ENCODE results near the gene SSH2.

DNA sequence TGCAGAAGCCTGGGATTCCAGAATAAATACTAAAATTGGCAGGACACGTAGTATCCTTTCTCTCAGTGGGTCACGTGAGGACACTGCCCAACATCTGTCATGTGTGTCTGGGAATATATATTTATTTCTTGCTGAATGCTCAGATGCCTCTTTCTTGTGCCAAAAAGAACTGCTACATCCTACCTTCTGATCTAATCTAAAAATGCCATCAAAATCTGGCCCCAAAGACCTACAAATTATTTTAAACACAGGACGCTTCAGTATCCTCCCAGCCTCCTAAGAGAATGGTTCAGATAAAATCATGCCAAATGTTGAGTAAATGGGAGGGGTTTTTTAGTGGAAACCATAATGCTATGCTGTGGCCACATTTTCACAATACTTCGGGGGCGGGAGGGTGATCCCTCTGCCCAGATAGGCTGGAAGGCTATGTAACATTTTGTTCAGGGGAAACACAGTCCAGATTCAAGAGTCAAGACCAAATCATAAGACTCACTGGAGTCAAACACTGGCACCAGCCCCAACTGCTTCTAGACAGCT, 284.4 kb downstream of the SSH2 start:
- TF ChIP-seq, protein P1, sequence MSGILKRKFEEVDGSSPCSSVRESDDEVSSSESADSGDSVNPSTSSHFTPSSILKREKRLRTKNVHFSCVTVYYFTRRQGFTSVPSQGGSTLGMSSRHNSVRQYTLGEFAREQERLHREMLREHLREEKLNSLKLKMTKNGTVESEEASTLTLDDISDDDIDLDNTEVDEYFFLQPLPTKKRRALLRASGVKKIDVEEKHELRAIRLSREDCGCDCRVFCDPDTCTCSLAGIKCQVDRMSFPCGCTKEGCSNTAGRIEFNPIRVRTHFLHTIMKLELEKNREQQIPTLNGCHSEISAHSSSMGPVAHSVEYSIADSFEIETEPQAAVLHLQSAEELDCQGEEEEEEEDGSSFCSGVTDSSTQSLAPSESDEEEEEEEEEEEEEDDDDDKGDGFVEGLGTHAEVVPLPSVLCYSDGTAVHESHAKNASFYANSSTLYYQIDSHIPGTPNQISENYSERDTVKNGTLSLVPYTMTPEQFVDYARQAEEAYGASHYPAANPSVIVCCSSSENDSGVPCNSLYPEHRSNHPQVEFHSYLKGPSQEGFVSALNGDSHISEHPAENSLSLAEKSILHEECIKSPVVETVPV (CRISPR knock-in tag; IDR thresholded peaks at IDR 0.05) = no peak
- TF ChIP-seq, protein P2, sequence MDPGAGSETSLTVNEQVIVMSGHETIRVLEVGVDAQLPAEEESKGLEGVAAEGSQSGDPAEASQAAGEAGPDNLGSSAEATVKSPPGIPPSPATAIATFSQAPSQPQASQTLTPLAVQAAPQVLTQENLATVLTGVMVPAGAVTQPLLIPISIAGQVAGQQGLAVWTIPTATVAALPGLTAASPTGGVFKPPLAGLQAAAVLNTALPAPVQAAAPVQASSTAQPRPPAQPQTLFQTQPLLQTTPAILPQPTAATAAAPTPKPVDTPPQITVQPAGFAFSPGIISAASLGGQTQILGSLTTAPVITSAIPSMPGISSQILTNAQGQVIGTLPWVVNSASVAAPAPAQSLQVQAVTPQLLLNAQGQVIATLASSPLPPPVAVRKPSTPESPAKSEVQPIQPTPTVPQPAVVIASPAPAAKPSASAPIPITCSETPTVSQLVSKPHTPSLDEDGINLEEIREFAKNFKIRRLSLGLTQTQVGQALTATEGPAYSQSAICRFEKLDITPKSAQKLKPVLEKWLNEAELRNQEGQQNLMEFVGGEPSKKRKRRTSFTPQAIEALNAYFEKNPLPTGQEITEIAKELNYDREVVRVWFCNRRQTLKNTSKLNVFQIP (CRISPR knock-in tag; IDR thresholded peaks at IDR 0.05; ENCODE audit: borderline replicate concordance, low read depth) = no peak
- TF ChIP-seq ZFP3 (CRISPR knock-in tag; IDR thresholded peaks at IDR 0.05) (no peak), TCF4 (CRISPR knock-in tag; IDR thresholded peaks at IDR 0.05; ENCODE audit: borderline replicate concordance) (peak; percentile 12; the same call in 1 of the 2 replicates), TOX (CRISPR knock-in tag; IDR thresholded peaks at IDR 0.05; ENCODE audit: borderline replicate concordance) (no peak), ZFP30 (CRISPR knock-in tag; IDR thresholded peaks at IDR 0.05) (no peak), ISL1 (CRISPR knock-in tag; IDR thresholded peaks at IDR 0.05) (peak; percentile 60), ZC3H10 (CRISPR knock-in tag; IDR thresholded peaks at IDR 0.05) (no peak), ZNF565 (CRISPR knock-in tag; conservative IDR thresholded peaks at IDR 0.05; ENCODE audit: low read depth) (no peak), CSDC2 (CRISPR knock-in tag; IDR thresholded peaks at IDR 0.05) (no peak)
- TF ChIP-seq, protein P3, sequence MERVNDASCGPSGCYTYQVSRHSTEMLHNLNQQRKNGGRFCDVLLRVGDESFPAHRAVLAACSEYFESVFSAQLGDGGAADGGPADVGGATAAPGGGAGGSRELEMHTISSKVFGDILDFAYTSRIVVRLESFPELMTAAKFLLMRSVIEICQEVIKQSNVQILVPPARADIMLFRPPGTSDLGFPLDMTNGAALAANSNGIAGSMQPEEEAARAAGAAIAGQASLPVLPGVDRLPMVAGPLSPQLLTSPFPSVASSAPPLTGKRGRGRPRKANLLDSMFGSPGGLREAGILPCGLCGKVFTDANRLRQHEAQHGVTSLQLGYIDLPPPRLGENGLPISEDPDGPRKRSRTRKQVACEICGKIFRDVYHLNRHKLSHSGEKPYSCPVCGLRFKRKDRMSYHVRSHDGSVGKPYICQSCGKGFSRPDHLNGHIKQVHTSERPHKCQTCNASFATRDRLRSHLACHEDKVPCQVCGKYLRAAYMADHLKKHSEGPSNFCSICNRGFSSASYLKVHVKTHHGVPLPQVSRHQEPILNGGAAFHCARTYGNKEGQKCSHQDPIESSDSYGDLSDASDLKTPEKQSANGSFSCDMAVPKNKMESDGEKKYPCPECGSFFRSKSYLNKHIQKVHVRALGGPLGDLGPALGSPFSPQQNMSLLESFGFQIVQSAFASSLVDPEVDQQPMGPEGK (CRISPR knock-in tag; IDR thresholded peaks at IDR 0.05; ENCODE audit: borderline replicate concordance) = no peak
- TF ChIP-seq, protein P4, sequence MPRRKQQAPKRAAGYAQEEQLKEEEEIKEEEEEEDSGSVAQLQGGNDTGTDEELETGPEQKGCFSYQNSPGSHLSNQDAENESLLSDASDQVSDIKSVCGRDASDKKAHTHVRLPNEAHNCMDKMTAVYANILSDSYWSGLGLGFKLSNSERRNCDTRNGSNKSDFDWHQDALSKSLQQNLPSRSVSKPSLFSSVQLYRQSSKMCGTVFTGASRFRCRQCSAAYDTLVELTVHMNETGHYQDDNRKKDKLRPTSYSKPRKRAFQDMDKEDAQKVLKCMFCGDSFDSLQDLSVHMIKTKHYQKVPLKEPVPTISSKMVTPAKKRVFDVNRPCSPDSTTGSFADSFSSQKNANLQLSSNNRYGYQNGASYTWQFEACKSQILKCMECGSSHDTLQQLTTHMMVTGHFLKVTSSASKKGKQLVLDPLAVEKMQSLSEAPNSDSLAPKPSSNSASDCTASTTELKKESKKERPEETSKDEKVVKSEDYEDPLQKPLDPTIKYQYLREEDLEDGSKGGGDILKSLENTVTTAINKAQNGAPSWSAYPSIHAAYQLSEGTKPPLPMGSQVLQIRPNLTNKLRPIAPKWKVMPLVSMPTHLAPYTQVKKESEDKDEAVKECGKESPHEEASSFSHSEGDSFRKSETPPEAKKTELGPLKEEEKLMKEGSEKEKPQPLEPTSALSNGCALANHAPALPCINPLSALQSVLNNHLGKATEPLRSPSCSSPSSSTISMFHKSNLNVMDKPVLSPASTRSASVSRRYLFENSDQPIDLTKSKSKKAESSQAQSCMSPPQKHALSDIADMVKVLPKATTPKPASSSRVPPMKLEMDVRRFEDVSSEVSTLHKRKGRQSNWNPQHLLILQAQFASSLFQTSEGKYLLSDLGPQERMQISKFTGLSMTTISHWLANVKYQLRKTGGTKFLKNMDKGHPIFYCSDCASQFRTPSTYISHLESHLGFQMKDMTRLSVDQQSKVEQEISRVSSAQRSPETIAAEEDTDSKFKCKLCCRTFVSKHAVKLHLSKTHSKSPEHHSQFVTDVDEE (CRISPR knock-in tag; IDR thresholded peaks at IDR 0.05) = peak; percentile 81
- TF ChIP-seq, protein P5, sequence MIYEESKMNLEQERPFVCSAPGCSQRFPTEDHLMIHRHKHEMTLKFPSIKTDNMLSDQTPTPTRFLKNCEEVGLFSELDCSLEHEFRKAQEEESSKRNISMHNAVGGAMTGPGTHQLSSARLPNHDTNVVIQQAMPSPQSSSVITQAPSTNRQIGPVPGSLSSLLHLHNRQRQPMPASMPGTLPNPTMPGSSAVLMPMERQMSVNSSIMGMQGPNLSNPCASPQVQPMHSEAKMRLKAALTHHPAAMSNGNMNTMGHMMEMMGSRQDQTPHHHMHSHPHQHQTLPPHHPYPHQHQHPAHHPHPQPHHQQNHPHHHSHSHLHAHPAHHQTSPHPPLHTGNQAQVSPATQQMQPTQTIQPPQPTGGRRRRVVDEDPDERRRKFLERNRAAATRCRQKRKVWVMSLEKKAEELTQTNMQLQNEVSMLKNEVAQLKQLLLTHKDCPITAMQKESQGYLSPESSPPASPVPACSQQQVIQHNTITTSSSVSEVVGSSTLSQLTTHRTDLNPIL (CRISPR knock-in tag; IDR thresholded peaks at IDR 0.05; ENCODE audit: low read depth) = no peak
